Stimulated activated CD4-positive, alpha-beta T cell treated with anti-CD3 and anti-CD28 coated beads, TNF-alpha, amount 100 ng/mL, for 48 hours (primary cell): Measurements from ENCODE around the gene CDCA8.
"Not testable (repeated sequence)": the region's sequence is repeated elsewhere in the genome, so short reads cannot be mapped to it uniquely, and the experiment has no call there.

Experiments
- DNase-seq, 3 donors: peaks; one replicate each; pipeline ENCODE4 v3.0.0-alpha.2; 2020; ENCODE audit warnings: low read depth in 3 of 3

The CDCA8 gene

GRCh38 chr1:37672136-37672870 lies 20.0 kb upstream of the CDCA8 start:
- no peak for DNase-seq

- DNase-seq, result peak in 2 of 3 donors; percentile 37 to 56
These were observed 18.4 kb upstream of the CDCA8 start for GRCh38 chr1:37673920-37674319.

- no peak for DNase-seq
These were observed 15.8 kb upstream of the CDCA8 start for GRCh38 chr1:37676281-37677142.

DNA sequence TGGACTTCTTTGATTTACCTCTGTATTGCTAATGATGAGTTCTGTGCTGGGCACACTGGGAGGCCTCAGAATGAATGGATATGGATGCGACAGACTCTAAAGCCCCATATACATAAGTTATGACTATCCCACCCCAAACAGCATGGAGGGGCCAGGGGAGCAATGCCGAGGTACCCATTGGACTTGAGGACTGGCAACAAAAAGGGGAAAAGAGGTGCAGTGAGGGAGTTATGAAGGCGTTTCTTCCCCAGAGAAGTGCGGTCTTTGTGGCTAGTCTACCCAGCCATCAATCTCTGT lies 15.2 kb upstream of the CDCA8 start:
- no peak for DNase-seq

GRCh38 chr1:37677808-37678207 lies 14.5 kb upstream of the CDCA8 start:
- no peak for DNase-seq

DNA sequence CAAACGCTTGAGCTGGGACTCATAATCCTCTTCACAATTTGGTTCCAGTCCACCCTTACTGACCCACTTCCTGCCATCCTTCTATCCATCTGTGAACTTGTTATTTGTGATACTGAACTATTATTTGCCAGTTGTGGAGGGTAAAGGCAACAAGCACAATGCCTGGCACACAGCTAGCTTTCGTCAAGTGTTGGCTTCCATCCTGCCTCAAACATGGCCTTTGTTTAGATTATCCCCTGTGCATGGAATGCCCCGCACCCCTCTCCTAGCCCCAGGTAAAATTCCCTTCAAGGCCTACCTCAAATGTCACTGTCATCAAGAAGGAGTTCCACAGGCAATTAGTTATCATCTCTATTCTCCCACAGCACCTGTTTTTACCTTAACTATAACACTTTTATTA lies 11.4 kb upstream of the CDCA8 start:
- DNase-seq, result no peak

DNA sequence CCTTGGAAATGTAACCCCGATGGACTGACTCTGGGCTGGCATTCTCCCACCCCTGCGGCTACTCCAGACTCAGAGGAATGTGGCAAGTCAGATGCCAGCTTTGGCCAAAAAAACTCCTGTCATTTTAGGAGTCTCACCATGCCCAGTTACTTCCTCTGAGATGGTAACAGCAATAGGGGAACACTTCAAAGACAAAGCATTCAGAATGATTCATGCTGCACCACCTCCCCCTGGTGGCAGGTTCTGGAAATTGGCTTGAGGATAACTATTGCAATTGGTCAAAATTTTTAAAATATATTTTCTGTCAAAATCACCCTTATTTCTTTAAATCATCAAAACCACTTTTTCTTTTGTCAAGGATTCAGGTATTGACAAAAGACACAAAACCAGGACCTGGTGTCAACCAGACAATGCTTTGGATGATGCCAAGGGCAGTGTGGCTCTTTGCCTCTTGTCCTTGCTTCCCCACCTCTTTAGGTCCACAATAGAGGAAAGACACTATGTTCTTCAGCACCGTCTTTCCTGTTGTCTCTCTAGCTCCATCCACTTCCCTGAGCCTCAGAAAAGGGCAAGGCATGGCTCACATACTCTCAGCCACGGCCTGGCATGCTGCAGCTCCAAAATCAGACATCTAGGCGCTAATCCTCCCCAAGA lies 9.9 kb upstream of the CDCA8 start:
- DNase-seq, result peak; percentile 44 to 69 (median 68)

- not testable (repeated sequence) for DNase-seq
These were observed 8.1 kb upstream of the CDCA8 start for GRCh38 chr1:37684182-37684581.

DNA sequence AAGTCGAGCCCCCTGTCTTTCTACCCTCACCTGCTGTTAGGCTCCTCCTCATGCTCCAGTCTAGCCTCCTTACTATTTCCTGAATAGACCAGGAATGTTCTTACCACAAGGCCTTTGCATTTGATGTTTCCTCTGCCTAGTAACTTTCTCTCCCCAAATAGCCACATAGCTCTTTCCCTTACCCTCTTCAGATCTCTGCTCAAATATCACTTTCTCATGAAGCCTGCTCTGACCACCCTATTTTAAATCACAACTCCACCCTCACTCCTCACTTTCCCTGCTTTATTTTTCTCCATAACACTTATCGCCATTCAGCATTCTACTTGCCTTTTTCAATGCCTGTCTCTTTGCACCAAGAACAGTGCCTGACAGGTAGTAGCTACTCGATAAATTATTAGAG lies 6.6 kb upstream of the CDCA8 start:
- no peak for DNase-seq

- DNase-seq, result not testable (repeated sequence)
These were observed 4.6 kb upstream of the CDCA8 start for GRCh38 chr1:37687764-37688163.

DNA sequence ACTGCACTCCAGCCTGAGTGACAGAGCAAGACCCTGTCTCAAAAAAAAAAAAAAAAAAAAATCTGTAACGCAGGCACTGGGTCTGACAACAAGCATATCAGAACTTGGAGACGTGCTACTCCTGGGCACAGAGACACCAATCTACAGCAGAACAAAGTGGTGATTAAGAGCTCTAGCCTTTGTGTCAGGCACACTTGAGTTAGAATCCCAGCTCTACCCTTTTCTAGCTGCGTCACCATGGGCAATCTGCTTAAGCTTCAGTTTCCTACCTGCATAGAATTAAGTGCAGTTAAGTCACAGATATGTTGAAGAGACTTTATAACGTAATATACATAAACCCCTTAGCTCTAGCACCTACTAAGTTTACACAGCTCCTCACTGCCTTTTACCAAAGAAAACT lies 3.4 kb upstream of the CDCA8 start:
- DNase-seq, result no peak

GRCh38 chr1:37691497-37692077 lies 729 bp upstream of the CDCA8 start:
- DNase-seq, result peak in 2 of 3 donors; percentile 12 to 13

DNA sequence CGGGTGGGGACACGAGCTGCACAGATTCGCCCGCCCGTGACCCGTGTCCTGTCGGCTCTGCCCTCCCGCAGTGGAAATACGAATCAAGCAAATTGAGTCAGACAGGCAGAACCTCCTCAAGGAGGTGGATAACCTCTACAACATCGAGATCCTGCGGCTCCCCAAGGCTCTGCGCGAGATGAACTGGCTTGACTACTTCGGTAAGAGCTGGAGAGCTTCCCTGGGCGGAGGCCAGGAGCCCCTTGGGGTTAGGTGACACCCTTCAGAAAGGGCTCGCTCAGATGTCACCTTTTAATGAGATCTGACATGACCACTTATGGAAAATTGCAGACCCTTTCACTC lies 489 bp downstream of the CDCA8 start:
- no peak for DNase-seq

- no peak for DNase-seq
These were observed 4.8 kb downstream of the CDCA8 start for GRCh38 chr1:37697090-37697489.

- no peak for DNase-seq
These were observed 5.4 kb downstream of the CDCA8 start for GRCh38 chr1:37697737-37698136.

- no peak for DNase-seq
These were observed 6.8 kb downstream of the CDCA8 start for GRCh38 chr1:37699147-37699546.

DNA sequence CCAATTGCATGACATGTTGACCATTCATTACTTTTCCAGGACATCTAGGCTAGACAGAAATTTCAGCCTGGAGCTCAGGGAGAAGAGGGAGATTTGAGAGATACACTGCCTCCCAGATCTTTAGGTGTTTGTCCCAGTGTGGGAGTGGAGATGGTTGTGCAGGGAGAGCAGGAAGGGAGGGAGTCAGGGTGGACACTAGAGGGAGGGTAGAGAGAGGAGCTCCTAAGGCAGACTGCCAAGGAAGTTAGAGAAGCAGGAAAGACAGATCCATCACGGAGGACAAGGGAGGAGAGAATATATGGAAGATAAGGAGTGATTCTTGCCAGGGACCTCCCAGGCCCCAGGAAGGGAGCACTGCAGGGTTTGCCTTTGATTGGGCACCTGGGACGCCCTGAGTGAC lies 8.7 kb downstream of the CDCA8 start:
- no peak for DNase-seq

- DNase-seq, result no peak
These were observed 10.7 kb downstream of the CDCA8 start for GRCh38 chr1:37703061-37703460.

DNA sequence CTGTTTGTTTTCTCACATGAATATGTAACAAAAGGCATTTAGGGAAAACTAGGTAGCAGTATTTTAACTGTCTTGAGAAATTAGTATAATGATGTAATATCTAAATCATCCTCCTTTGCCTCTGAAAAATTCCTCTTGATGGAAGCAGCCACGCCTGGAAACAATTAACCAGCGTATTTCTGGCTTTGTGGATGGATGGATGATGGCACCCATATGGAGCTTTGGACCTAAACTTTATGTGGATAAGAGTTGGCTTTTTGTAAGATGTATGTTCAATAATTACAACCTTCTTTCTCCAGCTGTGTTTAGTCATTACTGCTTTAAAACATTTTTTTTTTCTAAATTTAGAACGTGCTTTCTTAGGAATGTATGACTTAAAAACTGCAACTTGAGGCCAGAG lies 12.7 kb downstream of the CDCA8 start:
- DNase-seq, result no peak

DNA sequence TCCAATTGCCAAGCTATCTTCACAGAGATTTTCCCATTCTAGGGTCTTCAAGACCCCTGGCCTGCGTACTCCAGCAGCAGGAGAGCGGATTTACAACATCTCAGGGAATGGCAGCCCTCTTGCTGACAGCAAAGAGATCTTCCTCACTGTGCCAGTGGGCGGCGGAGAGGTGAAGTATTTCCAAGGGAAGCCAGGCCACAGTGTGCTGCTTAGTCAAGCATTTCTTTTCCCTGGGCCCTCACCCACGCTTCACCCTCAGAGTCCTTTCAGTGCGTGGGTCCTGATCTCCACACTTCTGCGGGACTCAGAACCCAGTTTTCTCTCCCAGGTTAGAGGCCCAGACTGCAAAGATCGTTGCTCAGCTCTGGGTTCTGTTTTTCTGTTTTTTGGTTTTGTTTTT lies 13.1 kb downstream of the CDCA8 start:
- no peak for DNase-seq

DNA sequence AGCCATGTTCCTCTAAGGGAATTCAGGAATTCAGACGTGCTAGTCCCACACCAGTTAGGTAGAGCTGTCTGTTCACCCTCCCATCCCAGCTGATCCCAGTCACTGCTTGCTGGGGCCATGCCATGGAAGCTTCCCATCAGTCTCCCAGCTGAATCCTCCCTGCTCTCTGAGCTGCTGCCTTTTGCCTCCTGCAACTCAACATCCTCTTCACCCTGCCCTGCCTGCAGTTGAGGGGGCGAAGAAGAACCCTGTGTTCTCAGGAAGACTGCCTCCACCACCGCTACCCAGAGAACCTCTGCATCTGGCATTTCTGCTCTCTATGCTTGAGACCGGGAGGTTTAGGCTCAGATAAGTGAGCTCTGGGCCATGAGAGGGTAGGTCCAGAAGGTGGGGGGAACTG lies 16.2 kb downstream of the CDCA8 start:
- DNase-seq, result no peak

GRCh38 chr1:37714226-37714625 lies 21.9 kb downstream of the CDCA8 start:
- no peak for DNase-seq

DNA sequence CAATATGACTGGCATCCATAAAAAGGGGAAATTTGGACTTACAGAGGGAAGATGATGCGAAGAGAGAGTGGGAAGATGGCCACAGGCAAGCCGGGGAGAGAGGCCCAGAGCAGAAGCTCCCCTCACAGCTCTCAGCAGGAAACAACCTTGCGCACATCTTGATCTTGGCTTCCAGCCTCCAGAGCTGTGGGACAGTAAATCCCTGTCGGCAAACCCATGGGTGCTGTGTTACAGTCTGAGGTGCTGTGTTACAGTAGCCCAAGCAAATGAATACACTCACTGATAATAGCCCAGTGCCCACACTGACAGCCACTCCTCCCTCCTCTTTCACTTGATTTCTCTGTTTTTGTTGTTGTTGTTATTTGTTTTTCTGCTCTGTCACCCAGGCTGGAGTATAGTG lies 22.4 kb downstream of the CDCA8 start:
- no peak for DNase-seq
